DOHH2 (cell line): ENCODE measurements around the gene C13orf46.

Experiments used
- H3F3A ChIP-seq: fragments of 200-600 bp; sonication (generic), shearing (Covaris generic); 2 replicates; pipeline ENCODE4 v1.6.0; 2016; ENCODE audit warnings: antibody characterized with exemption, mild to moderate bottlenecking; ENCODE audit not compliant: control insufficient read depth, insufficient read depth
- H3K27ac ChIP-seq: fragments of 200-600 bp; sonication (generic); 2 replicates; pipeline ENCODE4 v1.5.1; 2014; ENCODE audit warnings: low read depth, mild to moderate bottlenecking, low read length, moderate library complexity
- H3K27me3 ChIP-seq: fragments of 200-600 bp; sonication (generic); 2 replicates; pipeline ENCODE4 v1.6.1; 2014; ENCODE audit warnings: mild to moderate bottlenecking, low read length, mixed read lengths; ENCODE audit not compliant: control insufficient read depth
- H3K36me3 ChIP-seq: fragments of 200-600 bp; sonication (generic); 2 replicates; pipeline ENCODE4 v1.6.1; 2014; ENCODE audit warnings: mild to moderate bottlenecking, low read length, moderate library complexity, mixed read lengths; ENCODE audit not compliant: control insufficient read depth
- H3K4me1 ChIP-seq: fragments of 200-600 bp; sonication (generic); 2 replicates; pipeline ENCODE4 v1.6.1; 2014; ENCODE audit warnings: mild to moderate bottlenecking, low read length, mixed read lengths; ENCODE audit not compliant: control insufficient read depth
- H3K4me2 ChIP-seq: fragments of 200-600 bp; sonication (generic); 2 replicates; pipeline ENCODE4 v1.6.0; 2014; ENCODE audit warnings: mild to moderate bottlenecking, low read length, moderate library complexity
- H3K4me3 ChIP-seq: fragments of 200-600 bp; sonication (generic); 2 replicates; pipeline ENCODE4 v1.5.1; 2014; ENCODE audit warnings: mild to moderate bottlenecking, low read length, mixed read lengths
- H3K79me2 ChIP-seq: fragments of 200-600 bp; sonication (generic); 2 replicates; pipeline ENCODE4 v1.6.1; 2014; ENCODE audit warnings: mild to moderate bottlenecking, low read length, mixed read lengths; ENCODE audit not compliant: control insufficient read depth
- H3K9me2 ChIP-seq: fragments of 200-600 bp; sonication (generic); replicated peaks from 2 replicates; pipeline ENCODE4 v1.6.1; 2014; ENCODE audit warnings: mild to moderate bottlenecking, low read length, mixed read lengths; ENCODE audit not compliant: control insufficient read depth
- H3K9me3 ChIP-seq: fragments of 200-600 bp; sonication (generic); 2 replicates; pipeline ENCODE4 v1.6.1; 2014; ENCODE audit warnings: antibody characterized with exemption, low read length, mixed read lengths; ENCODE audit not compliant: control insufficient read depth, insufficient read depth
- H4K20me1 ChIP-seq: fragments of 200-600 bp; sonication (generic); 2 replicates; pipeline ENCODE4 v1.6.0; 2014; ENCODE audit warnings: low read depth, mild to moderate bottlenecking, antibody characterized with exemption, low read length, moderate library complexity; ENCODE audit not compliant: control insufficient read depth, insufficient read depth
- EZH2phosphoT487 ChIP-seq: fragments of 200-600 bp; sonication (generic); IDR thresholded peaks from 2 replicates; pipeline ENCODE4 v1.6.1; 2017; ENCODE audit warnings: borderline replicate concordance, mild to moderate bottlenecking, antibody characterized with exemption, low read length, moderate library complexity, mixed read lengths
- TF ChIP-seq, protein P1 (sequence below): fragments of 200-600 bp; sonication (generic); IDR thresholded peaks from one replicate; pipeline ENCODE4 v1.5.1; 2014; ENCODE audit warnings: antibody characterized with exemption, mild to moderate bottlenecking, low read depth, low read length; ENCODE audit not compliant: poor library complexity, severe bottlenecking

C13orf46 gene

DNA sequence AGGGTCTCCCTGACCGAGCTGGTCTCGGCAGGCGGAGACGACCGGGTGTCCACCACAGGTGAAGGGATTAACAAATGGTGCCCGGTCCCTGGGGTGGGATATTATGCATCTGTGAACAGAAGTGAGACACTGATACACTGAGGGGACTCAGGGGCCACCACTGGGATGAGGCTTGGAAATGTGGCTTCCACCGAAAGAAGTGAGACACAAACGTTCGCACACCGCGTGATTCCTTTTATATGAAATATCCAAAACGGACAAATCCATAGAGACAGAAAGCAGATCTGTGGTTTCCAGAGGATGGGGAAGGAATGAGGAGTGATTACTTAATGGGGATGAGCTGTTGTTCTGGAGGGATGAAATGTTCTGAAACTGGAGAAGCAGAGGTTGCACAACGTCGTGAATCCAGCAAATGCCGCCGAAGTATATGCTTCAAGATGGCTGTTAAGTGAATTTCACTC is 47.5 kb downstream of the C13orf46 start:
- H3F3A ChIP-seq: no peaks in the 10 kb centered on the region
- no peaks in the 10 kb centered on the region for H3K9me2 ChIP-seq
- H3K79me2 ChIP-seq: no peaks in the 10 kb centered on the region
- 0 out of 2 replicates have a peak, but pooled peaks cover 4% of the 10 kb centered on the region for H3K9me3 ChIP-seq
- H3K4me3 ChIP-seq: no peak overlapping the region
- no peak overlapping the region for H3K4me2 ChIP-seq
- H4K20me1 ChIP-seq: no peaks in the 10 kb centered on the region
- no peaks in the 10 kb centered on the region for H3K4me1 ChIP-seq
- H3K36me3 ChIP-seq: no peaks in the 10 kb centered on the region
- no peaks in the 10 kb centered on the region for H3K27me3 ChIP-seq
- TF ChIP-seq, protein P1, sequence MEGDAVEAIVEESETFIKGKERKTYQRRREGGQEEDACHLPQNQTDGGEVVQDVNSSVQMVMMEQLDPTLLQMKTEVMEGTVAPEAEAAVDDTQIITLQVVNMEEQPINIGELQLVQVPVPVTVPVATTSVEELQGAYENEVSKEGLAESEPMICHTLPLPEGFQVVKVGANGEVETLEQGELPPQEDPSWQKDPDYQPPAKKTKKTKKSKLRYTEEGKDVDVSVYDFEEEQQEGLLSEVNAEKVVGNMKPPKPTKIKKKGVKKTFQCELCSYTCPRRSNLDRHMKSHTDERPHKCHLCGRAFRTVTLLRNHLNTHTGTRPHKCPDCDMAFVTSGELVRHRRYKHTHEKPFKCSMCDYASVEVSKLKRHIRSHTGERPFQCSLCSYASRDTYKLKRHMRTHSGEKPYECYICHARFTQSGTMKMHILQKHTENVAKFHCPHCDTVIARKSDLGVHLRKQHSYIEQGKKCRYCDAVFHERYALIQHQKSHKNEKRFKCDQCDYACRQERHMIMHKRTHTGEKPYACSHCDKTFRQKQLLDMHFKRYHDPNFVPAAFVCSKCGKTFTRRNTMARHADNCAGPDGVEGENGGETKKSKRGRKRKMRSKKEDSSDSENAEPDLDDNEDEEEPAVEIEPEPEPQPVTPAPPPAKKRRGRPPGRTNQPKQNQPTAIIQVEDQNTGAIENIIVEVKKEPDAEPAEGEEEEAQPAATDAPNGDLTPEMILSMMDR: no peak
- TF ChIP-seq EZH2phosphoT487: no peak
- no peak overlapping the region for H3K27ac ChIP-seq

DNA sequence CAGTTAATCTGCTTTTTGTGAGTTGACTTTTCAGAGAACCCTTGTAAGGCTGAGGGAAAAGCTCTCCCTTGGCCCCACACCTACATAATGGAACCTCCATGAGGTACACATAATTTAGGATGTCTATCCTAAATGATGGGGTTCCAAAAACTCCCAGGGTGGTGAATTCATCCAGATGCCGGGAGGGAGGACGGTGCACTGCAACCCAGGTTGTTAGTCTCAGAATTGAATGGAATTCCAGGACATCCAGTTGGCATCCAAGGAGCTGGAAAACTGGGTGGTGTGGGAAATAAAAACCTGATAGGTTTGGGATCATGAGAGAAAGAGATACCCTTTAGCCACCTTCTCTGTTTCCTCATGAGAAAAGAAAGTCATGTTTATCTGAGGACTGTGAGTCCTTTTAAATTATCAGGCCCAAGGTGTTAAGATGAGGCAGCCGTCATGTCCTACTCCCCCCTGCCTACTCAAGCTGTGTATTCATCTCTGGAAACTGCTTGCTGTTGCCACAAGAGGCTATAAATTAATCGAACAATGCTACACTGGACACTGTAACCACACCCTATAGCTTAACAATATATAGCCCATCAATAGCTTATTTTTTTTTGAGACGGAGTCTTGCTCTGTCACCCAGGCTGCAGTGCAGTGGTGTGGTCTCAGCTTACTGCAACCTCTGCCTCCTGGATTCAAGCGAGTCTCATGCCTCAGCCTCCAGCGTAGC is 49.5 kb downstream of the C13orf46 start:
- Histone ChIP-seq H3K27ac (no peak overlapping the region), H4K20me1 (no peaks in the 10 kb centered on the region), H3K4me3 (no peak overlapping the region), H3K79me2 (no peaks in the 10 kb centered on the region), H3F3A (no peaks in the 10 kb centered on the region), H3K4me2 (no peak overlapping the region), H3K9me2 (no peaks in the 10 kb centered on the region), H3K36me3 (no peaks in the 10 kb centered on the region), H3K9me3 (0 out of 2 replicates have a peak, but pooled peaks cover 4% of the 10 kb centered on the region), H3K27me3 (no peaks in the 10 kb centered on the region), H3K4me1 (no peaks in the 10 kb centered on the region)
- no peak for TF ChIP-seq EZH2phosphoT487
- TF ChIP-seq, protein P1: no peak

DNA sequence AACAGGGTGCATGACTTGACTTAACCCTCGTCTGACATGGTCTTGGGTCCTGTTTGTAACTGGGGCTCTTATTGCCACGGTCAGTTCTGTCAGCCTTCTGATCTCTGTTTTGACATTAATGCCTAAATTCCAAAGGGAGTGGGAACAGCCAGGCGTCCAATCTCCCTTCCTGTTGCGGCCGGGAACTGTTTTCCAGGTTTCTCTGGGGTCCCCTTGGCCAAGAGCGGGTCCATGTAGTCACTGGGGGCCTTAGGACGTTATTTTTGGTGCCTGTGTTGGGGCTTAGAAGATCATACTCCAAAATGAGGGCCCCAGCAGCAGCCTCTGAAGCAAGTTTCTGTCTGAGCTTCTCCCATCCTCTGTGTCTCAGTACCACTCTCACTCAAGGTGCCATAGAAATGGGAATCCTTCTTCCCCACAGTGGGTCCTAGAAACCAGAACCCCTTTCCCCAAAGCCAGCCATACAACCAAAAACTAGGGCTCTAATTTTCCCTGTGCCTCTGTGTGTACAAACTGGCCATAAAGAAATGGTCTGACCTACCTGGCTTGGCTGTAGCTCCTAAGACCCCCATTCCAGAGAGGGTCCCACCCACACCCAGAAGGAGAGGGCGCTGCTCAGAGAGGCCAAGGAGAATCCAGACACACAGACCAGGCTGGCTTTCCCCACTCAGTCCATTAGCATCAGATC is 50.4 kb downstream of the C13orf46 start:
- no peaks in the 10 kb centered on the region for H3K36me3 ChIP-seq
- no peaks in the 10 kb centered on the region for H3K4me1 ChIP-seq
- no peaks in the 10 kb centered on the region for H4K20me1 ChIP-seq
- no peaks in the 10 kb centered on the region for H3K27me3 ChIP-seq
- H3K79me2 ChIP-seq: no peaks in the 10 kb centered on the region
- no peaks in the 10 kb centered on the region for H3K9me2 ChIP-seq
- no peak overlapping the region for H3K4me3 ChIP-seq
- no peak overlapping the region for H3K4me2 ChIP-seq
- no peak overlapping the region for H3K27ac ChIP-seq
- H3K9me3 ChIP-seq: 0 out of 2 replicates have a peak, but pooled peaks cover 4% of the 10 kb centered on the region
- TF ChIP-seq EZH2phosphoT487: no peak
- TF ChIP-seq, protein P1: no peak
- H3F3A ChIP-seq: no peaks in the 10 kb centered on the region
